Measurements from ENCODE around the gene SDHB.

GRCh38 chr1:16969057-16969611, 84.7 kb downstream of the SDHB start:
- TF ChIP-seq ZNF274 (IDR thresholded peaks at IDR 0.05; ENCODE audit: borderline replicate concordance, low read depth, low read length) (no peak), ZNF311 (CRISPR knock-in tag; IDR thresholded peaks at IDR 0.05) (no peak)
